Colonic mucosa (tissue), 4 donors: ENCODE measurements around the gene TRABD2B. TPM values are rescaled to one million over a fixed set of nuclear protein-coding genes. Genes with fewer than 3 reads are reported as not detected.
A peak's percentile ranks its signal among the peaks of the same experiment; 100 is the strongest.

Experiments used
- DNase-seq: peaks from one replicate; pipeline ENCODE4 v3.0.0-alpha.2; 2020
- H3K27ac ChIP-seq: fragments of 200-600 bp; one replicate; pipeline ENCODE4 v1.8.0; 2021
- H3K27me3 ChIP-seq: fragments of 200-600 bp; one replicate; pipeline ENCODE4 v1.8.0; 2021
- H3K36me3 ChIP-seq: fragments of 200-600 bp; one replicate; pipeline ENCODE4 v1.8.0; 2021
- H3K4me1 ChIP-seq: fragments of 200-600 bp; one replicate; pipeline ENCODE4 v1.8.0; 2021; ENCODE audit warnings: mild to moderate bottlenecking
- H3K4me3 ChIP-seq: fragments of 200-600 bp; one replicate; pipeline ENCODE4 v1.8.0; 2021
- H3K9ac ChIP-seq, 2 donors: one replicate each; pipeline ENCODE4 v1.7.0; 2013; ENCODE audit warnings: control low read depth in 2 of 2, low read depth in 2 of 2, low read length in 2 of 2
- H3K9me3 ChIP-seq: fragments of 200-600 bp; one replicate; pipeline ENCODE4 v1.8.0; 2021
- CTCF ChIP-seq: fragments of 200-600 bp; IDR thresholded peaks from one replicate; pipeline ENCODE4 v1.8.0; 2022; ENCODE audit warnings: antibody characterized with exemption, mild to moderate bottlenecking
- intact Hi-C: fragments of 100-400 bp; cut with DNase I; formaldehyde crosslinking; loops from one replicate; pipeline ENCODE4 v1.14.1; 2022
- total RNA-seq, 2 donors: library from RNA; stranded (reverse); fragmentation: NEBNext Ultra II Directional in 1 of 2; extraction: Animal tissue kit (Norgen Biotek cat#: 25700) in 1 of 2; gene quantifications; one replicate each; pipeline ENCODE4 v1.2.1, GENCODE V29; 2021
- donor health status: healthy.
- donor health status: DM: no; HTN: no; CAD: no.
- donor health status: DM: no; HTN: no; CAD: no.

TRABD2B gene
- total RNA-seq, 2 donors from 2014 or later, result 0.42 to 0.77 TPM

DNA sequence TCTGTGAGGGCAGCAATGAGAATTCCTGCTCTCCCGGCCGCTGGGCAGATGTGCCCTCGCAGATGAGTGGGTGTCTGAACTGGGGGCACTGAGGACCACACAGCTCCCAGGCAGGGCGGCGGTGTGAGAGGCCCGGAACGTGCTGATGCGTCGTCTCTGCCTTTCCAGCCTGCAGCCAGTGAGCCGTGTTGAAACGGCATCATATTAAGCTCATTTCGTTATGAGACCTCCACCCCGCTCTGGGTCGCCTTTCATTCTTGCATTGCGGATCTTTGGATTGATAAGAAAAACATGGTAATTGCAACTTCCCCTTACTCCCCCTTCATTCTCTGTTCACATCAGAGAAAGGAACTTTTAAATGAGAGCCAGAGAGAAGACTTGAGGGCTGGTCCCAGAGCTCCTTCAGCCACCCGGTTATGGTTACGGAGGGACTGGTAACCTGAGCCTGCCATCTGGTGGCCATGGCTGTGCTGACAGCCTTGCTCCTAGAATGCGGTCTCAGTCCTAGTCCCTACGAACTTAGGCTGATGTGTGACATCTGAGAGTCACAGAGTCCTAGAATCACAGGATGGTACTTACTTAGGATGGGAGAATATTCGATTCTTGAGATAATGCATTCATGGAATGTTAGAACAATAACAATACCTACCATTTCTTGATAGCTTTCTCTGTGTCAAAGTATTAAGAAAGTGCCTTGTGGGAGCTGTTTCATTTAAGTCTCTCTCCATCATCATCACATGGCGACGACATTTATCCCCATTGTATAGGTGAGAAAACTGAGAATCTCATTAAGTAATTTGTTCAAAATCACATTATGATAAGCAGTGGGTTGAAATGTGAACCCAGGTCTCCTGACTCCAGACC, 271.0 kb downstream of the TRABD2B start:
- no peaks in the 10 kb centered on the region for H3K36me3 ChIP-seq
- H3K4me1 ChIP-seq, result peaks cover 21% of the 10 kb centered on the region
- H3K27me3 ChIP-seq, result peaks cover 16% of the 10 kb centered on the region
- peak; percentile 93 for DNase-seq
- no peaks in the 10 kb centered on the region for H3K9me3 ChIP-seq
- H3K4me3 ChIP-seq, result no peak overlapping the region
- peak overlapping the region in 1 of 2 donors; percentile 49 for H3K9ac ChIP-seq
- peak; percentile 90 for TF ChIP-seq CTCF
- H3K27ac ChIP-seq, result peak overlapping the region; percentile 70
- intact Hi-C loops, result no loop called here

DNA sequence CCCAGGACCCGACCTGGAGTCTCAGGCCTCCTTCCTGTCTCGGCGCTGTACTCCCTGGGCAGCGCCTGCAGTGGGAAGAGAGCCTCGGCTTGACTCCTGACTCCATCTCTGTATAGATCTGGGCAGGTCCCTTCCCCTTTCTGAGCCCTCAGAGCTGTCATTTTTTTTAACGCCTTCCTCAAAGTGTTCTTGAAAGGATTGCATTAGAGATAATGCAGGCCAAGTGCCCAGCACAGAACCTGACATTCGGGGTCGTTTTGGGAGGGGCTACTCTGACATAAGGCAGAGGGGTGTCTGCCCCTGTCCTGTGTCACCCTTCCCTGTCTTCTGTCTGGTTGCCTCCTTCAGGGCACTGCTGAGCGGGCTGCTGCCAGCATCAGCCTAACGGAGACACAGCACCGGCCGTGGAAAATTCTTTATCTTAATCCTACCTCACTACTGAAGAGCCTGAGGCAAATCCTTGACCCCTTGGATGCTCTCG, 271.6 kb downstream of the TRABD2B start:
- intact Hi-C loops, result no loop called here
- TF ChIP-seq CTCF, result no peak
- Histone ChIP-seq H3K4me1 (peaks cover 21% of the 10 kb centered on the region), H3K9me3 (no peaks in the 10 kb centered on the region), H3K9ac (no peak overlapping the region), H3K4me3 (no peak overlapping the region), H3K27ac (no peak overlapping the region), H3K36me3 (no peaks in the 10 kb centered on the region), H3K27me3 (peaks cover 16% of the 10 kb centered on the region)
- no peak for DNase-seq

DNA sequence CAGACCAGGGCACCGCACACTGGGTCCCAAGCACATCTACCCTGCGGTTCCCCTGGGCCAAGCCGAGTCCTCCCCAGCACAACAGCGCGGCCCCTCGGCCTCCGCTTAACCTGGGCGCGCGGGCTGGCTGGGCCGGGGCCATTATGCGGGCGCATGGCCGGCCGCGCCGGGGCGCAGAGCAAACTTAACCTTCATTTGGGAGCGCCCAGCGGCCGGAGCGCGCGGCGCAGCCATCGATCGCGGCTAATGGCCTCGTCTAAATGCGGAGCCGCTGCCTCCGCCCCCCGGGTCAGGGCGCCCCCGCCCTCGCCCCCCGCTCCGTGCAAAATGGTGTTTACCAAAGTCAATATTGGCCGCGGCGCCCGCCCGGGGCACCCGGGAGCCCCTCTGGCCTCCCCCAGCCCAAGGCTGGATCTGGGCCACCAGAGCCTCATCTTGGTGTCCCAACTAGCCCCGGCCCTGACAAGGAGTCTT, 272.1 kb downstream of the TRABD2B start:
- Histone ChIP-seq H3K4me1 (peaks cover 21% of the 10 kb centered on the region), H3K36me3 (no peaks in the 10 kb centered on the region), H3K9me3 (no peaks in the 10 kb centered on the region), H3K27me3 (peaks cover 16% of the 10 kb centered on the region), H3K27ac (no peak overlapping the region), H3K4me3 (no peak overlapping the region), H3K9ac (peak overlapping the region in 1 of 2 donors; percentile 53)
- intact Hi-C loops, result no loop called here
- no peak for TF ChIP-seq CTCF
- DNase-seq, result peak; percentile 32

GRCh38 chr1:47724432-47724999, 272.7 kb downstream of the TRABD2B start:
- peaks cover 21% of the 10 kb centered on the region for H3K4me1 ChIP-seq
- H3K9me3 ChIP-seq, result no peaks in the 10 kb centered on the region
- H3K4me3 ChIP-seq, result no peak overlapping the region
- DNase-seq, result peak; percentile 70
- H3K27ac ChIP-seq, result peak overlapping the region; percentile 7
- peak overlapping the region in 1 of 2 donors; percentile 53 for H3K9ac ChIP-seq
- H3K27me3 ChIP-seq, result peaks cover 16% of the 10 kb centered on the region
- no peak for TF ChIP-seq CTCF
- intact Hi-C loops, result no loop called here
- H3K36me3 ChIP-seq, result no peaks in the 10 kb centered on the region

DNA sequence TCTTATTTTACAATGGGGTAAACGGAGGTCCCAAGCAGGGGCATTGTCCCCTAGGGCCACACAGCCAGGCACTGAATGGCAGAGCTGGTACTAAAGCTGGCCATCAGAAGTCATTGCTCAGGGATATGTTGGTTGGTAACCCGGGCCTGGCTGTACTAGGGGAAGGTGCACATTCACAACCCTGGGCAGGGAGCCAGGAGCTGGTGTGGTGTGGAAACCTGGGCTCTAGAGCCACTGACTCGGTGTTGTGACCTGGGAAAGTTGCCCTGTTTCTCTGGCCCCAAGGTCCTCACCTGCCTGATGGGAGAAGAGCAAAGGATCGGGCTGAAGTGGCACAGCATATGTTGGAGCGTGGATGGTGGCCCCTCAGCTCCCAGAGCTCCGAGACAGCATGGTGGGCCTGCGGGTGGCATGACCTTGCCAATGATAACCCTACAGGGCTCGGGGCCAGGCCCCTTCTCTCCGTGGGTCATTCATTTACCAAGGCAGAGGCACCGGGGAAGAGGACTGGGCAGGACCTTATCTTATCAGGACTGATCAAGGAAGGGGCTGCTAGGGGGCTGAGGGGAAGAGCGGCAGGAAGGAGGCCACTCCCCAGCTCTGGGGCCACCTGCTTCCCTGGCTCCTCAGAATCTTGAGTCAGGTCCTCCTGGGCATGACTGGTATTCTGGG, 274.1 kb downstream of the TRABD2B start:
- no peak for TF ChIP-seq CTCF
- H3K4me3 ChIP-seq, result no peak overlapping the region
- no peak overlapping the region for H3K27ac ChIP-seq
- H3K4me1 ChIP-seq, result peaks cover 21% of the 10 kb centered on the region
- no peaks in the 10 kb centered on the region for H3K9me3 ChIP-seq
- peak overlapping the region in 1 of 2 donors; percentile 23 for H3K9ac ChIP-seq
- peak; percentile 84 for DNase-seq
- intact Hi-C loops, result no loop called here
- peaks cover 16% of the 10 kb centered on the region for H3K27me3 ChIP-seq
- no peaks in the 10 kb centered on the region for H3K36me3 ChIP-seq
